ENCODE data around the gene GRB2.
"Not testable (repeated sequence)": the region's sequence is repeated elsewhere in the genome, so short reads cannot be mapped to it uniquely, and the experiment has no call there.

The GRB2 gene

GRCh38 chr17:75289115-75289831, 116.2 kb downstream of the GRB2 start, which contains the start of gene SLC25A19:
Gene SLC25A19, minus strand, starts transcription at chr17:75289433. Its CDS starts 2,669 bp downstream, at chr17:75286764.
- TF ChIP-seq CTCF (conservative IDR thresholded peaks at IDR 0.05): 0 out of 2 replicates have a peak, but pooled peaks have one; percentile 4
- H3K27ac ChIP-seq: peak within 1 kb of the TSS; percentile 77

GRCh38 chr17:75288770-75289114, 116.7 kb downstream of the GRB2 start:
- no peak for TF ChIP-seq CTCF (conservative IDR thresholded peaks at IDR 0.05)
- peak overlapping the region; percentile 77 for H3K27ac ChIP-seq

GRCh38 chr17:75288359-75288758, 117.1 kb downstream of the GRB2 start:
- no peak for TF ChIP-seq CTCF (conservative IDR thresholded peaks at IDR 0.05)
- peak overlapping the region; percentile 77 for H3K27ac ChIP-seq

- TF ChIP-seq CTCF (conservative IDR thresholded peaks at IDR 0.05): no peak
- peak overlapping the region; percentile 77 for H3K27ac ChIP-seq
Observed at GRCh38 chr17:75287221-75287620, 118.3 kb downstream of the GRB2 start.

- H3K27ac ChIP-seq: no peak overlapping the region
Observed at GRCh38 chr17:75285123-75285522, 120.4 kb downstream of the GRB2 start.

GRCh38 chr17:75280189-75280588, 125.3 kb downstream of the GRB2 start:
- not testable (repeated sequence) for H3K27ac ChIP-seq

More at GRCh38 chr17:75285123-75285522, 120.4 kb downstream of the GRB2 start:
- no peak for TF ChIP-seq CTCF (conservative IDR thresholded peaks at IDR 0.05)

- no peak overlapping the region for H3K27ac ChIP-seq
- TF ChIP-seq CTCF (conservative IDR thresholded peaks at IDR 0.05): no peak
Observed at GRCh38 chr17:75277664-75278071, 127.8 kb downstream of the GRB2 start.

GRCh38 chr17:75273977-75274708, 131.3 kb downstream of the GRB2 start:
- no peak for TF ChIP-seq CTCF (conservative IDR thresholded peaks at IDR 0.05)
- H3K27ac ChIP-seq: no peak overlapping the region

Data from VCaP (cell line).